Fibroblast of mammary gland (primary cell): ENCODE measurements around the gene SLC8A1.

Source experiments
- DNase-seq: peaks from one replicate; pipeline ENCODE4 v3.0.0-alpha.2; 2010; ENCODE audit warnings: low read depth
- H3K4me3 ChIP-seq: 2 replicates; pipeline ENCODE4 v1.5.1; 2011; ENCODE audit warnings: low read depth, mild to moderate bottlenecking, low read length, moderate library complexity; ENCODE audit not compliant: control insufficient read depth
- TF ChIP-seq, protein P1 (sequence below): conservative IDR thresholded peaks from 2 replicates; pipeline ENCODE4 v1.5.1; 2011; ENCODE audit warnings: low read depth, low read length, inconsistent platforms; ENCODE audit not compliant: control insufficient read depth, insufficient read depth

SLC8A1 gene

DNA sequence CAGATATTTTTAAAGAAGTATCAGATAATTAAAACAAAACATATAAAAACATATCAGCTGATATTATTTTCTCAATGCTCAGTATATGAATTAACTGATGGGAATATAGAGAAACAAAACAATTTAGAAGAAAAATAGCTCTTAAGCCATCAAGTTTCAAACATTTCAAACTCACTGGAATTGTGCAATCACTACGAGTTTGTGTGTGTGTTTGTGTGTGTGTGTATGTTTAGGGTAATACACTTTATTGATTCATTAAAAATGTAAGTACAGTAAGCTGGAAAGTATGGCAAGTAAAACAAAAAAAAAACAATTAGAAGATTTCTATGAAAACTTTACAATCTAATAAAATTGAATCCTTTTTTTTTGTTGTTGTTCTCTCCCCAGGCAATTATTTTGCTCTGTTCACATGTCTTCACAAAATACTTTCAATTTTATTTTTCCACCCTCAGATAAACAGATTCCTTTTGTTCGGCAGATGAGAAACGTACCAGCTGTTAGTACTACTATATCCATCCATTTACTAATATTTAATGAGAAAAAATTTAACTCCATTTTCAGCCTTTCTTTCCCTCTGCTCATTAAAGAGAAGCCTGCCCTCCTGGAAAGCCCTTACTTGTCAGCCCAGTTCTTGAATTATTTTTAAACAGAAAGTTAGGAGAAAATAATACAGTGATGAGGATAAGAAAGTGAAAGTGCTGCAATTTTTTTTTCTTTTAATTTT lies 87.6 kb downstream of the SLC8A1 start:
- peak overlapping the region; percentile 34 for H3K4me3 ChIP-seq
- peak; percentile 73 for DNase-seq

DNA sequence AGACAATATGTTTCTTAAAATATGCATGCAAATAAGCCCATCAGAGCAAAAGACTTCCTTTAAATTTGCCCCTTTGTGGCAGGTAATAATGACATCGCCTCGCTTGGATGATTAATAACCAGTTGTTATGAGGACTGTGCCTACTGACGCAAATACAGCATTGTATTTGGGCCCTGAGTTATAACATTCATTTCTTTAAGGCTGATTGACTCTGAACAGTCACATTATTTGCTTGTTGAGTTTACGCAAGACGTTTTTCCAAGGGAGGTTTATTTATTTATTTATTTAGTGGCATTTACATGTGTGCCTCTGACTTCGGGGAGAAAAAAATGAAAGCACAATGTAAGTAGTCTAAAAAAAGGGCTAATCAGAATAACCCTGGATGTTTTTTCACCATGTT lies 88.3 kb downstream of the SLC8A1 start:
- DNase-seq: peak; percentile 67
- H3K4me3 ChIP-seq: no peak overlapping the region
- TF ChIP-seq, protein P1, sequence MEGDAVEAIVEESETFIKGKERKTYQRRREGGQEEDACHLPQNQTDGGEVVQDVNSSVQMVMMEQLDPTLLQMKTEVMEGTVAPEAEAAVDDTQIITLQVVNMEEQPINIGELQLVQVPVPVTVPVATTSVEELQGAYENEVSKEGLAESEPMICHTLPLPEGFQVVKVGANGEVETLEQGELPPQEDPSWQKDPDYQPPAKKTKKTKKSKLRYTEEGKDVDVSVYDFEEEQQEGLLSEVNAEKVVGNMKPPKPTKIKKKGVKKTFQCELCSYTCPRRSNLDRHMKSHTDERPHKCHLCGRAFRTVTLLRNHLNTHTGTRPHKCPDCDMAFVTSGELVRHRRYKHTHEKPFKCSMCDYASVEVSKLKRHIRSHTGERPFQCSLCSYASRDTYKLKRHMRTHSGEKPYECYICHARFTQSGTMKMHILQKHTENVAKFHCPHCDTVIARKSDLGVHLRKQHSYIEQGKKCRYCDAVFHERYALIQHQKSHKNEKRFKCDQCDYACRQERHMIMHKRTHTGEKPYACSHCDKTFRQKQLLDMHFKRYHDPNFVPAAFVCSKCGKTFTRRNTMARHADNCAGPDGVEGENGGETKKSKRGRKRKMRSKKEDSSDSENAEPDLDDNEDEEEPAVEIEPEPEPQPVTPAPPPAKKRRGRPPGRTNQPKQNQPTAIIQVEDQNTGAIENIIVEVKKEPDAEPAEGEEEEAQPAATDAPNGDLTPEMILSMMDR: no peak

More for the DNA sequence above, 87.6 kb downstream of the SLC8A1 start:
- TF ChIP-seq, protein P1: no peak

DNA sequence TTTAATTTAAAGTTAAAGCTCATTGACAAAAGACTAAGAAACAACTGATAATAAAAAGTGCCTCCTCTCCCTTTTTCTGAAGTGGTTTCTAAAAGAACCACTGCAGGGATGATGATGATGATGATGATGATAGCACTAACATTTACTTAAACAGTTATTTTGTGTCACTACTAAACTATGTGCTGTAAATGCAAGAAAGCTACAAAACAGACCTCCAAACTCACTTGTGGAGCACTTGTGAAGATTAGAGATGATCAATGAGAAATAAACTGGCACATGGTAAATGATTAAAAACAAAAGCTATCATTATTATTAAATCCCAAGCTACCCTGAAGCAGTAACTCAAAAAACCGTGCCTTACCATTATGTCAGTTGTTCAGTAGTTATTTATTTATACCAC lies 88.7 kb downstream of the SLC8A1 start:
- TF ChIP-seq, protein P1: no peak
- H3K4me3 ChIP-seq: no peak overlapping the region
- no peak for DNase-seq

DNA sequence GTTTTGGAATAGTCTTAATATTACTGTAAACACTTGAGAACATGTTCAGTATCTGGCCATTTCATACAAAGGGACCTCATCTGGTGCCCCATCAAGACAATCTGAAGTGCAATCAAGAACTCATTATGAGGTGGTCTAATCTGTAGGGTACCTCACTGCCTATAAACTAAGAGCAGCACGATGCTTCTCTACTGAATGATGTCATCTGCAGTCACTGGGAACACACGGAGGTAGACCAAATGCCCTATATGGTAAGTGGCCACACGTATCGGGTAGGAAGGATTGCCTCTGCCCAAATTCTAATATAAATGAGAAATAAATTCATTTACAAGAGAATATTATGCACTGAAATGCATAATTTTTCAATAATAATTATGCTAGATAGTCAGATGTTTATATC lies 90.4 kb downstream of the SLC8A1 start:
- TF ChIP-seq, protein P1: no peak
- DNase-seq: no peak
- no peak overlapping the region for H3K4me3 ChIP-seq

DNA sequence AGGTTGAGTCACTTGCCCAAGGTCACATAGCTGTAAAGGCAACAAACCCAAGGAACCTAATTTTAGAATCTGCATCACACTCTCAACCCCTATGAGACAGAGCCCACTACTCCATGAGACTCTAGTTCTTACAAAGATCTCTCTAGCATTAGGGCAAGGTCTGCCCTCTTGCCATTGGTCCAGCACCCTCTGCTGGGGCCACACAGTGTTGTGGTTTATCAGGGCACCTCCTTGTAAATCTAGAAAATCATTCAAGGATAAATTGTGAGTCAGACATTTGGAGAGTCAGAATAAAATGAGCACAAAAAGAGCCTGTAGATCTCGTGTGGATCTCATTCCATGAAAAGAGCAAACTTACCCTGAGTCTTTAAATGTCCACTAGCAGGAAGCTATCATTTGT lies 91.2 kb downstream of the SLC8A1 start:
- DNase-seq: no peak
- TF ChIP-seq, protein P1: no peak
- no peak overlapping the region for H3K4me3 ChIP-seq

DNA sequence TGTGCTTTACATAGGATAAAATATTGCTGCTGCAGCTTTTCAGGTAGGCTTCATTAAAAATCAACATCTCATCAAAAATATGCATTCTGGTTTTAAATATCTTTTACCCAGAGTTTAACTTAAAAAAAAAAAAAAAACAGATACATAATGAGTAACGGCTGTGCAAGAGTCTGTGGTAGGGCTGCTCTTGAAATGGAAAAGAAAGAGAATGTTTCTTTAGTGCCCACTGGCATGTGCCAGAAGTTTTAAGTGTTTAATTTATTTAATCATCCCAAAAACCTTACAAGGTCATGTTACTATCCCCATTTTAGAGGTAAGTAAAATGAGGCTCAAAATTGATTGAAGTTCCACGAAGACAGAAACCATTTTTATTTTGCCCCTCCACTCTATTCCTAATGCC lies 92.1 kb downstream of the SLC8A1 start:
- DNase-seq: no peak
- no peak overlapping the region for H3K4me3 ChIP-seq
- TF ChIP-seq, protein P1: no peak
